ENCODE results near the gene MED8. TPM values are rescaled to one million over a fixed set of nuclear protein-coding genes. Genes with fewer than 3 reads are reported as not detected.

MED8 gene
- total RNA-seq, 1 experiment from 2014 or later: 36.0 TPM

DNA sequence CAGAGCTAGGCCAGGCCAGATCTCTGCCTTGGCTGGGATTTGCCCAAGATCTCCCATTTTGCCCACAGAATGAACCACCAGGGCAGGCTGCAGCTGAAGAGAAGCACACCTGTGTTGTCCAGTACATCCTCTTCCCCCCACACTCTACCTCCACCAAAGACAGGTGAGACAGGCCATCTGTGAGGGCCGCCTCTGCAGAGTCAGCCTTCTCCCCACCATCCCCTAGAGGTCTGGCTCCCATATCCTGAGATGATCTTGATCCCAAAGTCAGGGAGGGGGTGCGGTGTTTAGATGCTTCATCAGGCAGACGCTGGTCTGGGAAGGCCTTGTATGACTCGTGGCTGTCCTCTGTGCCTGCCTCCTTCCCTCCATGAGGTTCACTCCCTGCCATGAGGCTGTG is 35.4 kb upstream of the MED8 start:
- Histone ChIP-seq H3K79me2 (ENCODE audit: insufficient read depth, low read length) (no peaks in the 10 kb centered on the region), H3K4me3 (replicated peaks in 1 of 2; ENCODE audit: low read depth in 1 of 2, low read length in 2 of 2) (no peak overlapping the region), H3K27me3 (ENCODE audit: insufficient read depth, low read length) (no peaks in the 10 kb centered on the region), H2AFZ (ENCODE audit: low read depth, low read length, poor library complexity, severe bottlenecking) (no peak overlapping the region), H3K4me2 (ENCODE audit: low read length) (no peak overlapping the region), H3K9ac (ENCODE audit: low read length) (no peak overlapping the region), H3K9me3 (ENCODE audit: control insufficient read depth in 1 of 2, insufficient read depth in 1 of 2, low read depth in 1 of 2, low read length in 2 of 2) (no peaks in the 10 kb centered on the region), H3K27ac (ENCODE audit: low read depth, low read length) (no peak overlapping the region), H4K20me1 (ENCODE audit: insufficient read depth) (no peaks in the 10 kb centered on the region), H3K4me1 (ENCODE audit: control insufficient read depth in 1 of 2, insufficient read depth in 2 of 2, low read length in 2 of 2) (peaks cover 8 to 38% of the 10 kb centered on the region in 2 experiments), H3K36me3 (ENCODE audit: control insufficient read depth in 1 of 2, insufficient read depth in 2 of 2, low read length in 2 of 2) (peaks cover 20 to 35% of the 10 kb centered on the region in 2 experiments; a peak in 3 of 4 replicates), H3K9me2 (ENCODE audit: insufficient read depth) (no peaks in the 10 kb centered on the region)
- TF ChIP-seq CBX3 (IDR thresholded peaks at IDR 0.05; ENCODE audit: low read depth): no peak
- TF ChIP-seq, protein P1, sequence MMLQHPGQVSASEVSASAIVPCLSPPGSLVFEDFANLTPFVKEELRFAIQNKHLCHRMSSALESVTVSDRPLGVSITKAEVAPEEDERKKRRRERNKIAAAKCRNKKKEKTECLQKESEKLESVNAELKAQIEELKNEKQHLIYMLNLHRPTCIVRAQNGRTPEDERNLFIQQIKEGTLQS (IDR thresholded peaks at IDR 0.05): no peak
- ATAC-seq (no peak), DNase-seq (ENCODE audit: low read depth, low spot score) (no peak)
- ChIA-PET POLR2A (no interaction called here), RAD21 (ENCODE audit: low non-redundant PET in 1 of 2, low total read pairs in 2 of 2, uncharacterized antibody in 2 of 2, unreplicated experiment in 2 of 2) (no interaction called here), CTCF (no interaction called here)
- no TSS peak for BruUV-seq (replicated peaks)
- intact Hi-C loops (cut with micrococcal nuclease): no loop called here

DNA sequence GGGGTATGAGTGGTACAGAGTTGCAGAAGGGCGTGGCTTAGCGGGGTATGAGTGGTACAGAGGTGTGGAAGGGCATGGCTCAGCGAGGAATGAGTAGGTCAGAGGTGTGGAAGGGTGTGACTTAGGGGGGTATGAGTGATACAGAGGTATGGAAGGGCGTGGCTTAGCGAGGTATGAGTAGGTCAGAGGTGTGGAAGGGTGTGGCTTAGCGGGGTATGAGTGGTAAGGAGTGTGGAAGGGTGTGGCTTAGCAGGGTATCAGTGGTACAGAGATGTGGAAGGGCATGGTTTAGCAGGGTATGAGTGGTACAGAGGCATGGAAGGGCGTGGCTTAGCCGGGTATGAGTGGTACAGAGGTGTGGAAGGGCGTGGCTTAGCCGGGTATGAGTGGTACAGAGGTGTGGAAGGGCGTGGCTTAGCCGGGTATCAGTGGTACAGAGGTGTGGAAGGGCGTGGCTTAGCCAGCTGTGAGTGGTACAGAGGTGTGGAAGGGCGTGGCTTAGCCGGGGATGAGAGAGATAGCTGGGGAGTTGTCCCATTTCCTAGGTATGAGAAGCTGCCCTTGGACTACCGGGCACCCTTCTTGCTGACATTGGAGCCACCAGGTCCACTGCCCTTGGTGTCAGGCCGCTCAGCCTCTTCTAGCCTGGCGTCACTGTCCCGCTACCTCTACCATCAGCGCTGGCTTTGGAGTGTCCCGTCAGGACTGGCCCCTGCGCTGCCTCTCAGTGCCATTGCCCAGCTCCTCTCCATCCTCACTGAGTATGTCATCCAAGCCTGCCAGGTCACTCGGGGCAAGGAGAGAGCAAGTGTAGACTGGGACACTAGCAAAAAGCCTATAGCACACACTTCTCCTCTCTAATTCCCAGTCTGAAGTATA is 34.3 kb upstream of the MED8 start:
- H3K27ac ChIP-seq (ENCODE audit: low read depth, low read length): peak overlapping the region; percentile 50

More for the DNA sequence above, 34.3 kb upstream of the MED8 start:
- ATAC-seq: peak; percentile 82
- Histone ChIP-seq H2AFZ (ENCODE audit: low read depth, low read length, poor library complexity, severe bottlenecking) (no peak overlapping the region), H3K9me3 (ENCODE audit: control insufficient read depth in 1 of 2, insufficient read depth in 1 of 2, low read depth in 1 of 2, low read length in 2 of 2) (no peaks in the 10 kb centered on the region), H3K79me2 (ENCODE audit: insufficient read depth, low read length) (no peaks in the 10 kb centered on the region), H3K4me2 (ENCODE audit: low read length) (peak overlapping the region; percentile 54), H3K4me1 (ENCODE audit: control insufficient read depth in 1 of 2, insufficient read depth in 2 of 2, low read length in 2 of 2) (peaks cover 8 to 38% of the 10 kb centered on the region in 2 experiments), H3K36me3 (ENCODE audit: control insufficient read depth in 1 of 2, insufficient read depth in 2 of 2, low read length in 2 of 2) (peaks cover 20 to 34% of the 10 kb centered on the region in 2 experiments; a peak in 3 of 4 replicates), H4K20me1 (ENCODE audit: insufficient read depth) (no peaks in the 10 kb centered on the region), H3K4me3 (replicated peaks in 1 of 2; ENCODE audit: low read depth in 1 of 2, low read length in 2 of 2) (no peak overlapping the region), H3K9me2 (ENCODE audit: insufficient read depth) (no peaks in the 10 kb centered on the region), H3K9ac (ENCODE audit: low read length) (no peak overlapping the region), H3K27me3 (ENCODE audit: insufficient read depth, low read length) (no peaks in the 10 kb centered on the region)
- RAD21 ChIA-PET (ENCODE audit: low non-redundant PET in 1 of 2, low total read pairs in 2 of 2, uncharacterized antibody in 2 of 2, unreplicated experiment in 2 of 2): interaction anchor here in 1 of 2 experiments (0.7 kb wide), 1 partner anchor 24 kb away, joined by 3 read pairs; no protein-coding TSS in a partner anchor
- POLR2A ChIA-PET: no interaction called here
- no TSS peak for BruUV-seq (replicated peaks)
- intact Hi-C loops (cut with micrococcal nuclease): no loop called here
- DNase-seq (ENCODE audit: low read depth, low spot score): peak; percentile 63
- TF ChIP-seq FOSL1 (IDR thresholded peaks at IDR 0.05; ENCODE audit: low read depth) (no peak), ZNF274 (IDR thresholded peaks at IDR 0.05; ENCODE audit: low read depth, low read length) (no peak), TCF7L2 (IDR thresholded peaks at IDR 0.05; ENCODE audit: borderline replicate concordance, extremely low read depth, insufficient read depth, insufficient read length) (no peak), SP1 (IDR thresholded peaks at IDR 0.05; ENCODE audit: low read depth) (peak; percentile 36), EZH2 (IDR thresholded peaks at IDR 0.05) (no peak), ELF1 (IDR thresholded peaks at IDR 0.05; ENCODE audit: borderline replicate concordance, low read depth) (no peak)
- TF ChIP-seq, protein P2, sequence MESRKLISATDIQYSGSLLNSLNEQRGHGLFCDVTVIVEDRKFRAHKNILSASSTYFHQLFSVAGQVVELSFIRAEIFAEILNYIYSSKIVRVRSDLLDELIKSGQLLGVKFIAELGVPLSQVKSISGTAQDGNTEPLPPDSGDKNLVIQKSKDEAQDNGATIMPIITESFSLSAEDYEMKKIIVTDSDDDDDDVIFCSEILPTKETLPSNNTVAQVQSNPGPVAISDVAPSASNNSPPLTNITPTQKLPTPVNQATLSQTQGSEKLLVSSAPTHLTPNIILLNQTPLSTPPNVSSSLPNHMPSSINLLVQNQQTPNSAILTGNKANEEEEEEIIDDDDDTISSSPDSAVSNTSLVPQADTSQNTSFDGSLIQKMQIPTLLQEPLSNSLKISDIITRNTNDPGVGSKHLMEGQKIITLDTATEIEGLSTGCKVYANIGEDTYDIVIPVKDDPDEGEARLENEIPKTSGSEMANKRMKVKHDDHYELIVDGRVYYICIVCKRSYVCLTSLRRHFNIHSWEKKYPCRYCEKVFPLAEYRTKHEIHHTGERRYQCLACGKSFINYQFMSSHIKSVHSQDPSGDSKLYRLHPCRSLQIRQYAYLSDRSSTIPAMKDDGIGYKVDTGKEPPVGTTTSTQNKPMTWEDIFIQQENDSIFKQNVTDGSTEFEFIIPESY (IDR thresholded peaks at IDR 0.05; ENCODE audit: extremely low read depth, insufficient replicate concordance, low read length): no peak
- TF ChIP-seq, protein P3, sequence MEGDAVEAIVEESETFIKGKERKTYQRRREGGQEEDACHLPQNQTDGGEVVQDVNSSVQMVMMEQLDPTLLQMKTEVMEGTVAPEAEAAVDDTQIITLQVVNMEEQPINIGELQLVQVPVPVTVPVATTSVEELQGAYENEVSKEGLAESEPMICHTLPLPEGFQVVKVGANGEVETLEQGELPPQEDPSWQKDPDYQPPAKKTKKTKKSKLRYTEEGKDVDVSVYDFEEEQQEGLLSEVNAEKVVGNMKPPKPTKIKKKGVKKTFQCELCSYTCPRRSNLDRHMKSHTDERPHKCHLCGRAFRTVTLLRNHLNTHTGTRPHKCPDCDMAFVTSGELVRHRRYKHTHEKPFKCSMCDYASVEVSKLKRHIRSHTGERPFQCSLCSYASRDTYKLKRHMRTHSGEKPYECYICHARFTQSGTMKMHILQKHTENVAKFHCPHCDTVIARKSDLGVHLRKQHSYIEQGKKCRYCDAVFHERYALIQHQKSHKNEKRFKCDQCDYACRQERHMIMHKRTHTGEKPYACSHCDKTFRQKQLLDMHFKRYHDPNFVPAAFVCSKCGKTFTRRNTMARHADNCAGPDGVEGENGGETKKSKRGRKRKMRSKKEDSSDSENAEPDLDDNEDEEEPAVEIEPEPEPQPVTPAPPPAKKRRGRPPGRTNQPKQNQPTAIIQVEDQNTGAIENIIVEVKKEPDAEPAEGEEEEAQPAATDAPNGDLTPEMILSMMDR (IDR thresholded peaks at IDR 0.05 in 2 of 3, conservative IDR thresholded peaks at IDR 0.05 in 1 of 3; ENCODE audit: borderline replicate concordance in 1 of 3, insufficient read depth in 1 of 3, low read depth in 2 of 3, low read length in 2 of 3): no peak
- CTCF ChIA-PET: no interaction called here

Data from HCT116 (cell line).